Measurements from ENCODE around the gene JMJD6. TPM values are rescaled to one million over a fixed set of nuclear protein-coding genes. Genes with fewer than 3 reads are reported as not detected.

Gene JMJD6
- total RNA-seq, 2 donors from 2014 or later = 32.4 to 36.1 TPM

- peaks cover 16% of the 10 kb centered on the region for H3K36me3 ChIP-seq
- TF ChIP-seq CTCF (IDR thresholded peaks at IDR 0.05) = no peak
- no peak for DNase-seq (ENCODE audit: low spot score)
- no peak for ATAC-seq (ENCODE audit: insufficient number of reproducible peaks, low FRiP score, low read depth)
- H3K27ac ChIP-seq = no peak overlapping the region
- no peak overlapping the region for H3K4me3 ChIP-seq
- no peaks in the 10 kb centered on the region for H3K4me1 ChIP-seq (ENCODE audit: control insufficient read depth in 1 of 2, low read depth in 2 of 2)
- no peaks in the 10 kb centered on the region for H3K9me3 ChIP-seq
- H3K27me3 ChIP-seq (replicated peaks; ENCODE audit: insufficient read depth) = no peaks in the 10 kb centered on the region
Observed at GRCh38 chr17:76755285-76755684, 28.9 kb upstream of the JMJD6 start.

- Histone ChIP-seq H3K36me3 (peaks cover 16% of the 10 kb centered on the region), H3K9me3 (no peaks in the 10 kb centered on the region), H3K4me3 (no peak overlapping the region), H3K27ac (no peak overlapping the region), H3K4me1 (ENCODE audit: control insufficient read depth in 1 of 2, low read depth in 2 of 2) (no peaks in the 10 kb centered on the region), H3K27me3 (replicated peaks; ENCODE audit: insufficient read depth) (no peaks in the 10 kb centered on the region)
- no peak for TF ChIP-seq CTCF (IDR thresholded peaks at IDR 0.05)
- no peak for DNase-seq (ENCODE audit: low spot score)
- ATAC-seq (ENCODE audit: insufficient number of reproducible peaks, low FRiP score, low read depth) = no peak
Observed at GRCh38 chr17:76753061-76753961, 26.9 kb upstream of the JMJD6 start.

GRCh38 chr17:76752006-76752405 is 25.6 kb upstream of the JMJD6 start:
- no peak overlapping the region for H3K4me3 ChIP-seq
- H3K27me3 ChIP-seq (replicated peaks; ENCODE audit: insufficient read depth) = no peaks in the 10 kb centered on the region
- no peaks in the 10 kb centered on the region for H3K4me1 ChIP-seq (ENCODE audit: control insufficient read depth in 1 of 2, low read depth in 2 of 2)
- H3K9me3 ChIP-seq = no peaks in the 10 kb centered on the region
- ATAC-seq (ENCODE audit: insufficient number of reproducible peaks, low FRiP score, low read depth) = no peak
- peaks cover 22% of the 10 kb centered on the region for H3K36me3 ChIP-seq
- DNase-seq (ENCODE audit: low spot score) = no peak
- no peak for TF ChIP-seq CTCF (IDR thresholded peaks at IDR 0.05)
- no peak overlapping the region for H3K27ac ChIP-seq

GRCh38 chr17:76751416-76751993 is 25.1 kb upstream of the JMJD6 start:
- no peak for TF ChIP-seq CTCF (IDR thresholded peaks at IDR 0.05)
- Histone ChIP-seq H3K27ac (no peak overlapping the region), H3K27me3 (replicated peaks; ENCODE audit: insufficient read depth) (no peaks in the 10 kb centered on the region), H3K4me1 (ENCODE audit: control insufficient read depth in 1 of 2, low read depth in 2 of 2) (no peaks in the 10 kb centered on the region), H3K4me3 (no peak overlapping the region), H3K9me3 (no peaks in the 10 kb centered on the region), H3K36me3 (peaks cover 26% of the 10 kb centered on the region)
- DNase-seq (ENCODE audit: low spot score) = no peak
- no peak for ATAC-seq (ENCODE audit: insufficient number of reproducible peaks, low FRiP score, low read depth)

- Histone ChIP-seq H3K4me3 (no peak overlapping the region), H3K9me3 (no peaks in the 10 kb centered on the region), H3K27ac (no peak overlapping the region), H3K36me3 (peaks cover 35% of the 10 kb centered on the region), H3K4me1 (ENCODE audit: control insufficient read depth in 1 of 2, low read depth in 2 of 2) (no peaks in the 10 kb centered on the region), H3K27me3 (replicated peaks; ENCODE audit: insufficient read depth) (no peaks in the 10 kb centered on the region)
- DNase-seq (ENCODE audit: low spot score) (no peak), ATAC-seq (ENCODE audit: insufficient number of reproducible peaks, low FRiP score, low read depth) (no peak)
- TF ChIP-seq CTCF (IDR thresholded peaks at IDR 0.05) = no peak
Observed at GRCh38 chr17:76748657-76749056, 22.3 kb upstream of the JMJD6 start.

All from thoracic aorta (tissue), 2 donors.